Endometrium (tissue), 2 donors: ENCODE results near the gene YIPF3.
"Not testable (repeated sequence)": the region's sequence is repeated elsewhere in the genome, so short reads cannot be mapped to it uniquely, and the experiment has no call there.

Source experiments
- FAIRE-seq: peaks from 2 replicates; lab custom pipeline; 2012; peaks lifted over from hg19 to GRCh38; lab: Jason Lieb, UNC
- donor health status: control.
- donor health status: control.

The YIPF3 gene

DNA sequence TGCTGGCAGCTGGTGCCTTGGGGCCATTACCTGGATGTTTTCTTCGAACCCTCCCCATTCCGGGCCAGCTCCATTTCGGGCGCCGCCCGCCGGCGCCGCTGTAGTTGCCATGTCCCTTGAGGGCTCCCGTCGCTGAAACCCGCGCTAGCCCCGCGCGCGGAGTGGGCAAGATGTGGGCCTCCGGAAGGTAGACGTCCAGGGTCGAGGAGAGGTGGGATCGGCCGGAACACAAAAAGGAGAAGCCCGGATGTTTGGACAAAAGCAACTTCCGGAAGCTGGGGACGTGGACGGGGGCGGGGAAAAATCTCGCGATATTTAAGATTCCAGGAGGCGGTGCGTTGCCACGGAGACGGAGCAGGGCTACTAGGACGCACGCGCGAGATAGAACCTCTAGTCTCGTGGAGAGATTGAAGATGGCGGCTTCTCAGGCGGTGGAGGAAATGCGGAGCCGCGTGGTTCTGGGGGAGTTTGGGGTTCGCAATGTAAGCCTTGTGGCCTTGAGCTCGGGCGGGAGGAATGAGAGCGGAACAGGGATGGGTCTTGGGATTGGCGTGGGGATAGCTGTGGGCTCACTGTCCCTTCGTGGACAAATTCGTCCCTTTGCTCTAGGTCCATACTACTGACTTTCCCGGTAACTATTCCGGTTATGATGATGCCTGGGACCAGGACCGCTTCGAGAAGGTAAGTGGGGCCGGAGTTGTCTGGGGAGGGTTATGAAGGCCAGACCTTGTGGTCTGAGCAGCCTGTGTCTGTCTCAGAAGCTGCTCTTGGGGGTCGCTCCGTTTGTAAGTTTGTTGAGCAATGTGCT, at the start of gene YIPF3, which contains the start of gene POLR1C:
YIPF3 (minus strand) TSS at position 230 of the 808 bp plus-strand sequence; CDS start at position 111, 119 bp downstream.
POLR1C (plus strand) TSS at position 393 of the 808 bp plus-strand sequence; CDS start at position 414, 21 bp downstream.
- peak; percentile 87 for FAIRE-seq

DNA sequence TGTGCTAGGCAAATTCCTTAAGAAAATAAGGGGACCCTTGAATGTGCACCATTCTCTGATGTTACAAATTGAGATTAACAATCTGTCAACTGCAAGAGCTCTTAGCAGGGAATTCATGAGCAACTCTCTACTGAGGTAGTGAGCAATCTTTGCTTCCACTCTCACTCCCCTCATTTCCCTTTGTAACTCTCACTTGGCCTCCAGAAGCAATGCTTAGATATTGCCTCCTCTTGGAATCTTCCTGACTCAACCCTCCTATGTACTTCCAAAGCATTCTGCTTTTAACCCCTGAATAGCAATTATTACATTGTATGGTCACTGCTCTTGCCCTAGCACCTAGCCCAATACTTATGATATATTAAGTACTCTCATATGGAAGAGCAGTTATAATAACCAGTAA, 42.6 kb upstream of the YIPF3 start:
- no peak for FAIRE-seq

DNA sequence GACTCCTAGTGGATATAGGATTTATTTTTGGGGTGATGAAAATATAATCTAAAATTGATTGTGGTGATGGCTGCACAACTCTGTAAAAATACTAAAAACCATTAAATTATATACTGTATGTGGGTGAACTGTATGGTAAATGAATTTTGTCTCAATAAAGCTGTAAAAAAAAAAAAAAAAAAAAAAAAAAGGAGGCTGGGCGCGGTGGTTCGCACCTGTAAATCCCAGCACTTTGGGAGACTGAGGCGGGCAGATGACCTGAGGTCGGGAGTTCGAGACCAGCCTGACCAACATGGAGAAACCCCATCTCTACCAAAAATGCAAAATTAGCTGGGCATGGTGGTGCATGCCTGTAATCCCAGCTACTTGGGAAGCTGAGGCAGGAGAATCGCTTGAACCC, 40.9 kb upstream of the YIPF3 start:
- FAIRE-seq: not testable (repeated sequence)

DNA sequence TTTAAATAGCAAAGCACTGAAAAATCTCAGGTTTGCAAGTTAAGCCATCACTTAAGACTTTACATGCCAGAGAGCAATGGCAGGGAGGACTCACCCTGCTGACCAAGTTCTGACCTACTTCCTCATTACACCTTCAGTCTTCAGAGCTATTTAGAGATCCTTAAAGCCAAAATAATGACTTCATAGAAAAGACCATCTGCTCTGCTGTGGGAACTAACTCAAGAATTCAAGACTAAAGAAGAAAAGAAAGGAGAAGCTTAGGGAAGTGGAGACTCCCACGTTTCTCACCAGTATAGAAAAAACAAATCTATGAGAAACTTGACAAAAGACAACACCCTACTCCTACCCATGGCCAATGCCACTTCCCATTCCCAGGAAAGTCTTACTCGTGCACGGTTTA, 30.5 kb upstream of the YIPF3 start:
- no peak for FAIRE-seq

DNA sequence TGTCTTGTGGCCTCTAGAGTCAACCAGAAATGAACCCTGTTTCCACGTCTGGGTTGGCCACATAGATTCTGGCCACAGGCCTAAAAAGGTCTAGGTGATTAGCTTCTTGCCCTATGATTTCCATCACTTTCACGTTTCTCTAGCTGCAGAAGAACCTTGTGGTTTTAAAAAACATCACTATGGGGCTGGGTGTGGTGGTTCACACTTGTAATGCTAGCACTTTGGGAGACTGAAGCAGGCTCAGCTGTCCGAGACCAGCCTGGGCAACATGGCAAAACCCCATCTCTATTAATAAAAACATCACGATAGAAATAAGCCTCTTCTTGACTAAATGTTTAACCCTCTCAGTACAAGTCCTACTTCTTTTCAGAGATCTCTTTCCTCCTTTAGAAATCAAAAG, 27.7 kb upstream of the YIPF3 start:
- no peak for FAIRE-seq

DNA sequence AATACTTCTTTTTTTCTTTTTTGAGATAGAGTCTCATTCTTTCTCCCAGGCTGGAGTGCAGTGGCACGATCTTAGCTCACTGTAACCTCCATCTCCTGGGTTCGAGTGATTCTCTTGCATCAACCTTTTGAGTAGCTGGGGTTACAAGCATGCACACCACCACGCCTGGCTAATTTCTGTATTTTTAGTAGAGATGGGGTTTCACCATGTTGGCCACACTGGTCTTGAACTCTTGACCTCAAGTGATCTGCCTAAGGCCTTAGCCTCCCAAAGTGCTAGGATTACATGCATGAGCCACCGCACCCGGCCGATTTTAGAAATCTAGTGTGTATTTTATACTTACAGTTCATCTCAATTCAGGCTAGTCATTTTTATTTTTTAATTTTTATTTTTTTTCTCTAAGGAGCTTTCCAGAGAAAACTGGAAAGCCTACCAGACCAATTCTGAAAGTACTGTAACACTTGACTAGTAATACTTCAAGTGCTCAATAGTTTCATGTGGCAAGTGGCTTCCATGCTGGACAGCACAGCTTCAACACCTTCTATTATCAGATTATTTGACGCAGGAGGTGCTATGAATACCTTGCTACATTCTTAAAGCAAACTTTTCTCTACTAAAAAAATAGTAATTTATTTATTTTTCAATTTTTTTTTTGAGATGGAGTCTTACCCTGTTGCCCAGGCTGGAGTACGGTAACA, 25.2 kb upstream of the YIPF3 start:
- no peak for FAIRE-seq

DNA sequence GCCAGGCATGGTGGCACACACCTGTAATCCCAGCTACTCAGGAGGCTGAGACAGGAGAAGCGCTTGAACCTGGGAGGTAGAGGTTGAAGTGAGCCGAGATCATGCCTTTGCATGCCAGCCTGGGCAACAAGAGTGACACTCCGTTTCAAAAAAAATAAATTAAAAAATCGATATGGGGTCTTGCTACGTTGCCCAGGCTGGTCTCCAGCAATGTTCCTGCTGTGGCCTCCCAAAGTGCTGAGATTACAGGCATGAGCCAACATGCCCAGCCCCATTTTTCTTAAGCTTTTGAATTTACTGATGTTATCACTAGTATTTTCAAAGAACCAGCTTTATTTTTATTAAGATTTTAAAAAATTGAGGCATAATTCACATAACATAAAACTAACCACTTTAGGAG, 23.8 kb upstream of the YIPF3 start:
- no peak for FAIRE-seq

DNA sequence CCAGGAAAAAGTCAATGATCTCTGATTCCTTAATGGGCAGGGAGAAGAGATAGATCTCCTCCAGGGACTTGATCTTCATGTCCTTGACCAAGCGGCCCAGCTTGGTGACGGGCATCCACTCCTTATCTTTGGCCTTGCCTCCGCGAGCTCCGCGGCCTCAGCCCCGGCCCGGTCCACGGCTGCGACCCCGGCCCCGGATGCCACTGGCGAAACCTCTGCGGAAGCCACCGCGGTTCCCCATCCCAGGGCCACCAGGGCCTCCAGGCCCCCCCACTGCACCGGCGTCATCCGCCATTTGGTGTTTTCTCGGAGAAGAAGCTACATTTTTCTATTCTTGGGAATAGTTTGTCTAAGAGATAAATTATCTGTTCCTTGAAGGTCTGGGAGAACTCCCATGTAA, 22.7 kb upstream of the YIPF3 start:
- not testable (repeated sequence) for FAIRE-seq

DNA sequence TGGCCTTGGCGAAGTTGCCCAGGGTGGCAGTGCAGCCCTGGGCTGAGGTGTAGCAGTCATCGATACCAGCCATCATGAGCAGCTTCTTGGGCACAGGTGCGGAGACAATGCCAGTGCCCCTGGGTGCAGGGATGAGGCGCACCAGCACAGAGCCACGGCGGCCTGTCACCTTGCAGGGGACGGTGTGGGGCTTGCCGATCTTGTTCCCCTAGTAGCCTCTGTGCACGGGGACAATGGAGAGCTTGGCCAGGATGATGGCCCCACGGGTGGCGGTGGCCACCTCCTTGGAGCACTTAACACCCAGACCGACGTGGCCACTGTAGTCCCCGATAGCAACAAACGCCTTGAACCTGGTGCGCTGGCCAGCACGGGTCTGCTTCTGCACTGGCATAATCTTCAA, 22.3 kb upstream of the YIPF3 start:
- not testable (repeated sequence) for FAIRE-seq

DNA sequence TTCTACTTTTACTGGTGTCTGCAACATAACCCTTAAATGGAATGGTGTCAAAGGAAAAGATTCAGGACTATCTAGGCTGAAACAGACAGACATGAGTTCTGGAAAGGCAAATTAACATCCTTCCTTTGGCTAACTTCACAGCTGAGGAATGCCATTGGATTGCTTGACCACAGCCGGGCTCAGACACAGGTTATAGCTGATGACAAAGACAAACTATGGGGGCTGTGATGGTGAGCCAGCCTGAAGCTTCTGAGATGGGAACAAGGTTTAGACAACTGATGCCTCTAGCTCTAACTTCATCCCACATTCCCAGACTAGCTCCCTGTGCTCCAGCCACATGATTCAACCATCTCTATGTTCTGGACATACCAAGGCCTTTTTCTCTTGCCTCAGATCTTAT, 15.5 kb upstream of the YIPF3 start:
- no peak for FAIRE-seq

DNA sequence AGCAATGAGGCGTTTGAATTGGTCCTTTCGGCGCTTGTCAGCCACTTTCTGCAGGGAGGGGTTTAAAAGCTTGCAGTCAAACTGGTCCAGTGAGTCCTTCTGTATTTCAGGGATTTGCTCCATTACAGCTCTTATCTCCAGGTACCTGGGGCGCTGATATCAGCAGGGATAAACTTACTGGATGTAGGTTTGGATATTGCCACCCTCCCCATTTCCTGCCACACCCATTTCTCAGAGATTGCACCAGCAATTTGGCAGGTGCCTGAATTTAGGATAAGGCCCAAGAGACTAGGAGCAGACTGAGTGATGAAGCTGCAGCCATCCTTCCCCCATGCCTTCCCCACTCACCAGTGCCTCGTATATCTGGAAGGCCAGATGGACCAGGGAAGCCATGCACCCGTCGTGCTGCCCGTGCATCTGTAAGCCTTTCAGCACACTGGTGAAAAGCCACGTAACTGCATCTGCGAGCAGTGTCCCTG, 7.8 kb upstream of the YIPF3 start:
- FAIRE-seq: no peak

DNA sequence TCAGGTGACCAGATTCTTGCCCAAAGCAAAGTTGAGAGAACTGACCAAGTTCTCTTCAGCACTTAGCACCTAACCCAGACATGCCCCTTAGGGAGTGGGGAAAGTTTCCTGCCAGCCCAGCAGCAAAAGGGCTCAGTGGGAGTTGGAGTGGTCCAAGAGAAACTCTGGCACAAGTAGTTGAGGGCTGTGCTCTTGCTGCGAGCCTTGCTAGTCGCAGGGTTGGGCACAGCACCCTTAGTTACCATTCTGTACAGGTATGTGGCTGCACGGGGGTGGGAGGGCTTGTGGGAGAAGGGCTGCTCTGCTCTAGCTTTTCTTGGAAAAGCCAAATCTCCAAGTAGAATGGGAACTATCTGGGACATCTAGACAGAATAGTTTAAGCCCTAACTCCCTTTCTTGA, 6.6 kb upstream of the YIPF3 start:
- no peak for FAIRE-seq

DNA sequence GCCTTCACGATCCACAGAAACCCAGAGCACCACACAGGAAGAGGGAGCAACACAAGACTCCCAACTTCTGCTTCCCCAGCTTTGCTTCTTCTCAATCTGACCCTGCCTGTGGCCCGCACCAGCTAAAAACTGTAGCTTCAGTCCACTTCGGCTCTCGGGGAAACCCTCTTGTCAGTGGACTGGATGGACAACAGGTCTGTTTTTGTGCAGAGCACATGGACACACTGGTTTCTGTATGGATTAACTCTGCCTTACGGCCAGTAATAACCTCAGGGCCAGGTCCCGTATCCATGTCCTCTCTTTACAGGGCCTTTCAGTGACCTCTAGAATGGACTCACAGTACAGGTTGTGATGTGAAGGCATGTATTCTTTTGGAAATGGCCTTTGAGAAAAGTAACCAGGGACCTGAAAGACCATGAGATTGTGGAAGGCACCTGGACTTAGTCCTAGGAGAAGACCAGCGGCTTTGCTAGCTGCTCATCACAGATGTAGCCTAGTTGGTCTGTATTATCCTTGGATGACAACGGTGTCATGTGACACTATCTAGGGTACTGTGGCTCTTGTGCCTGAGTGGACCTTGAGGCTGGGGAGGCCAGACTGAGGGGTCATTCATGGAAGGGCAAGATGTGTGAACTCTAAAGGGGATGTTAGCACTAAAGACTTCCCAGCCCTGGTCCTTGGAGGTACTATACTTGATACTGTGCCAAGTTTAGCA, 6.0 kb upstream of the YIPF3 start:
- no peak for FAIRE-seq

DNA sequence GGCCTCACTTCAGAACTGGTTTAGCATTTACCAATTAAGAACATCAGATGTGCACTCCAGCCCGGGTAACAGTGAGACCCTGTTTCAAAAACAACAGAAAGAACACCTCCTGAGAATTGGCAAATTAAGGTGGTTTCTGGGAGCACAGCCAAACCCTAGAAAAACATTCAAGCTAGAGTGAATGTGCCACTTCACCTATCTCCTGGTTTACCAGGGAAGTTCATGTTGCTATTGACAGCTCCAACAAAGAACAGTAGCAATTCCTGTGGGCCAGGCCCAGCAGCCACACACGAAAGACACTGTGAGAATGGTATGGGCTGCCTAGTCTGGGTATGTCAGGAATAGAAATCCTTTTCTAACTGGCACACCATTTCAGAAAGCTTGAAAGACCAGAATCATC, 5.1 kb upstream of the YIPF3 start:
- no peak for FAIRE-seq

DNA sequence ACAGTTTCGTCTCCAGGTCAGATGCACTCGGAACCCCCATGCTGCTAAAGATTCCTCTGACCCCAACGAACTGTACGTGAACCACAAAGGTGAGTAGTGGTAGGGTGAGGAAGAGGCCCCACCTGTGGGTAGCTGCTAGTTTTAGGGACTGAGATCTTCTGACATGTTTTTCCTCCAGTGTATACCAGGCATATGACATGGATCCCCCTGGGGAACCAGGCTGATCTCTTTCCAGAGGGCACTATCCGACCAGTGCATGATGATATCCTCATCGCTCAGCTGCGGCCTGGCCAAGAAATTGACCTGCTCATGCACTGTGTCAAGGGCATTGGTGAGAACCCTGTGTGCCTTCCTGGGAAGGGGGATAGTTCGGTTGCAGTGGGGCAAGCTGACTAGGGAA, 3.4 kb upstream of the YIPF3 start:
- no peak for FAIRE-seq

DNA sequence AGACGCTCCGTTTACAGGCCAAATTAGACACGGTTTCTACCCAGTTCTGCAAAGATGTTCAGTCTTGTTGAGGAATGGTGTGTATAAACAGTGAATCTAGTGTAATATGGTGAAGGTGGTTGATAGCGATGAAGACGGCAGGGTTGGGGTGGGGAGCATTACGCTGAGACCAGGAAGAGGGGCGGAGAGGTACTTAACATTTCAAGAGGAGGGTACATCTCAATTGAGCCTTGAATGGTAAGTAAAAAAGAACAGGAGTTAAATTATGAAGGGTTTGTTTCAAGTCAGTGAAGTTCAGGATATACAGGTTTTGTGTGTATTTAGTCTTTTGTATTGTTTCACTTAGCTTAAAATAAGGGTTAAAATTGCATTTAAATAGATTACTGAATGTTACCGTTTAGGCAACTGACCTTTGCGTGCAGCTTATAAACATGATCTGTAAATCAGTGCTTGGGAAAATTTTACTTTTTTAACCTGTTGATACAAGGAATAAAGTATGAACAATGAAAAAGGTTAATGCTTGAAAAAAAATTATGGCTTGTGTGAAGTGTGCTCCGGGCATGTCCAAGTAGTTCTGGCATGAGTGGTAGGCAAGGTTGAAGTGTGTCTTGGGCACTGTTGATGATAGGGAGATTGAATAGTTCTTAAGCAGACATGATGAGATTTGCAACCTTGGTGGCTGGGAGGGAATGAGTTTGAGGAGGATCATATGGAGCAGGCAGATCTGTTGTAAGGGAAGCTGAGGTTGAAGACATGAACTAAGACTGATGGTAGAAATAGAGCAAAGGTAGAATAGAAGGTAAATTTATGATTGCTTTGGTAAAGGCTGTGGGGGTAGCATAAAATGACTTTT, 1.0 kb upstream of the YIPF3 start:
- FAIRE-seq: no peak

DNA sequence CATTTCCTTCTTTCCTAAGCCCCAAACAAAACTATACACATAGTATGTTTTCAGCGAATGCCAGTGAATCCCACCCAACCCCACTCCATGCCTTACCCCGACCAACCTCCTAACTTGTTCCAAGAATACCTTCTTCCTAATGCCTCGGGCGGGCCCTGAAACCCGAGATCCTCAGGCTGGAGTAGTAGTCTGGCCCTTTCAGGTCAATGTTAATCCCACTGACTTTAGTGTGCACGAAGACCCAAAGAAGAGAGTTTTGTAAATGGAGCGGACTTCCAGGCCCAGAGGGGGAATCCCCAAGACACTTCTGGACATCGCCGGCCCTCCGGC, 394 bp downstream of the YIPF3 start:
- no peak for FAIRE-seq

DNA sequence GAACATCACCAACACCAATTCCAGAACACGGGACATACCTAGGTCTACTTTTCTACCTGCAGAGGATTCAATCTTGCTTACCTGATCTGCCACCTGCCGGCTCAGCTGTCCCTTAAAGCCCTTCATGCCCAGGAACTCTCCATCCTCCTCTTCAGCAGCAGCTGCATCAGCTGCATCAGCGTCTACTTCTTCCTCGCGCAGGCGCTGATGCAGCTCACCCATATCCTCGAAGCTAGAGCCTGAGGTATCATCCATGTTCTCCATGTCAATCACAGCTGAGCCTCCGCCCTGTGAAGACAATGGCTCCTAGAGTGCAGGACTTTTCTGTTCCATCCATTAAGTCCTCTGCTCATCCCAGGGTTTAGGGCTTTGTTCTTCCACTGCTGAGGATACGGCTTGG, 918 bp downstream of the YIPF3 start:
- FAIRE-seq: no peak

DNA sequence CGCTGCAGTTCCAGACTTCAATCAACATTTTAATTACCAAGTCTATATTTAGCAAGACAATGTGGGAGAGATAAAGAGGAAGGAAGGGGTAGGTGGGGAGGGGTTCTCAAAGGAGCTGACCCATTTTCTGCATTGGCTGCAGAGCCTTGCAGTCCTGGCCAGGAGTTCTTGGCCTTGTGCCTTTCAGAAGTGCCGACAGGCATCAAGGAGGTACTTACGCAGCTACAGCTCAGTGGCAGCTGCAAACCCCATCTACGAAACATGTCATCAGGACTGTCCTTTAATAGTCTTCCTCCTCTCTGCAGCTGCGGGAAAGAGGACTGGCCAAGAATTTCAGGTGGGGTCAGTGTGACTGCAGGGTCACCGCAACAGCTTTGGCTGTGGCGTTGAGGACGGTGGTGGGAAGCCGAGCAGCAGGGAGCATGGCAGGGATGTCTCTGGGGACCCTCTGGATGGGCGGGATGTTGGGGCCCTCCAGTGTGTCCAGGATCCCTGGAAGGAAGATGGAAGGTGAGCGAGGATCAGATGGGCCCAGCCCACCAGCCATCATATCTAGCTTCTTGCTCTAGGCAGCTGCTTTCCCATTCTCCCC, 4.8 kb downstream of the YIPF3 start:
- no peak for FAIRE-seq

DNA sequence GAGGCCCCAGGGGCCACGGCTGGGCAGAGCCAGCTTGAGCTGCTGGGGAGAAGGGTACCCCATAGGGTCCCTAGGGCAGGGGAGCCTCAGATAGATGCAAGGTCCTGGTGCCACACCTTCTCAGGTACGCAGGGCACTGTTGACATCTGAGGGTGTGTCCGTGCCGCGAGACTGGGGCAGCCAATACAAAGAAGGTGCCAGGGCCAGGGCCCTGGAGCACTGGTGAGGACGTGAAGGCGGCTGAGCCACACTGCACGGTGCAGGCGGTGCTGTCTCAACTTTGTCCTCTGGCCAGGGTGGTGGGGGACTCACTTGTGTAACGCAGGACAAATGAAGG, 5.9 kb downstream of the YIPF3 start:
- no peak for FAIRE-seq

DNA sequence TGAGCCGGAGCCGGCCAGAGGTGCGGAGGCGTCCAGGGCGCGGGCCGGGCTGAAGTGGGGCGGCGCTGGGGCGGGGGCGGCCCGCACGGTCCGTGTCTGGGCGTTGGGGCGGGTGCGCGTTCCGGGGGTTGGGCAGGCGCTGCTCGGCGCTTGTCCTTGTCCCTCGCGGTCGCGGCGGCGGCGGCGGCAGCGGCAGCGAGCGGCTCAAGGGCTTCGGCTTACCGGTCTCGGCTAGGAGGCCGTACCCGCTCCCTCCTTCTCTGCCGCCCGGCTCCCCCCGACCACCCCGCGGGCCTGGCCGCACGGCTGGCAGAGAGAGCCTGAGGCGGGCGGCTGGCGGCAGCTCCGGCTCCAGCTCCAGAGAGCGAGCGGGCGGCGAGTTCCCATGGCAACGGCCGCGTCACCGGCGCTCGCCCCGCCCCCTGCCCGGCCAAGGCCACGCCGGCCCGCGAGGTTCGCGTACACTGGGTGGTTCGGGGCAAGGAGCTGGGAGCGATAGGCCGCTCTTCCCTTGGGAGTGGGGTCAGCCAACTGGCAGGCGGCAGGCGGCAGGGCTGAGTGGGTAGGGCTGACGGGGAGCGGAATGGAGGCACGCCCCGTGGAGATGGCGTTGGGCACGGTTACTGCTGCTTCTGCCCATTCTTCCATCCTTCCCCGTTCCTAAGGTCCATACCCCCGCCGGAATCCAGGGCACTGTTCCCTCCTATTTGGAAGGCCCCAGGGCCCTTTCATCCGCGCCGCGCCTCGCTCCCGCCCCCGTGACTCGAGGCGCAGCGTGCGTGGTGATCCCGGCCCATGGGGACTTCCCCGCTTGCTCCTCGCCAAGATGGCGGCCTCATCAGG, 6.5 kb downstream of the YIPF3 start, which contains the start of gene LRRC73:
LRRC73 (minus strand) TSS at position 363 of the 843 bp plus-strand sequence. CDS start 561 bp downstream, outside the sequence.
- FAIRE-seq: no peak
